ENCODE results near the gene RNF224. TPM values are rescaled to one million over a fixed set of nuclear protein-coding genes. Genes with fewer than 3 reads are reported as not detected.

Gene RNF224
- polyA plus RNA-seq, 1 of the 3 experiments (the other 2 are of a cell fraction), result 0.03 TPM

GRCh38 chr9:137226338-137227053 lies 806 bp upstream of the RNF224 start:
- H3K9ac ChIP-seq, result no peak overlapping the region
- no peak for DNase-seq
- H3F3A ChIP-seq (replicated peaks; ENCODE audit: insufficient read depth), result peaks cover 16% of the 10 kb centered on the region
- H3K27me3 ChIP-seq (ENCODE audit: insufficient read depth), result no peaks in the 10 kb centered on the region
- H3K36me3 ChIP-seq (replicated peaks in 1 of 2; ENCODE audit: control insufficient read depth in 1 of 2, insufficient read depth in 2 of 2, low read length in 1 of 2), result no peaks in the 10 kb centered on the region
- H3K4me3 ChIP-seq (ENCODE audit: low read depth in 2 of 2, low read length in 1 of 2), result no peak overlapping the region
- no peaks in the 10 kb centered on the region for H3K79me2 ChIP-seq (ENCODE audit: insufficient read depth)
- no peaks in the 10 kb centered on the region for H4K20me1 ChIP-seq (ENCODE audit: insufficient read depth)
- TF ChIP-seq SMC3 (IDR thresholded peaks at IDR 0.05; ENCODE audit: low read depth, low read length) (no peak), CTCF (IDR thresholded peaks at IDR 0.05) (no peak), MEF2A (IDR thresholded peaks at IDR 0.05; ENCODE audit: borderline replicate concordance, low read depth) (no peak), REST (IDR thresholded peaks at IDR 0.05; ENCODE audit: low read depth, low read length) (no peak), USF2 (IDR thresholded peaks at IDR 0.05; ENCODE audit: borderline replicate concordance, low read depth, low read length) (no peak), POLR2AphosphoS5 (IDR thresholded peaks at IDR 0.05; ENCODE audit: low read depth, low read length) (no peak), EZH2phosphoT487 (IDR thresholded peaks at IDR 0.05; ENCODE audit: borderline replicate concordance, low read depth) (no peak), RAD21 (IDR thresholded peaks at IDR 0.05; ENCODE audit: low read length) (no peak)
- H3K27ac ChIP-seq (ENCODE audit: low read depth in 2 of 2, low read length in 1 of 2), result no peak overlapping the region; a peak in 1 of 4 replicates
- H2AFZ ChIP-seq (ENCODE audit: low read depth), result no peak overlapping the region
- CTCF ChIA-PET, result interaction anchor here (0.5 to 7.7 kb wide), 31 partner anchors 10 to 1135 kb away, joined by 3 to 95 read pairs (median 6); partner anchors contain the start of genes ANAPC2, DPP7, LRRC26 and MAN1B1
- WGBS (ENCODE audit: low lambda C conversion rate), result 65% methylated on average over 11 of the region's 18 CpGs
- POLR2A ChIA-PET, result interaction anchor here (1.1 to 1.5 kb wide), 5 partner anchors 14 to 119 kb away, joined by 3 to 8 read pairs (median 5); no protein-coding TSS in a partner anchor
- H3K4me2 ChIP-seq, result peak overlapping the region; percentile 1; the same call in 1 of the 2 replicates
- H3K9me3 ChIP-seq, result no peaks in the 10 kb centered on the region
- H3K4me1 ChIP-seq (ENCODE audit: control insufficient read depth in 1 of 2, insufficient read depth in 2 of 2, low read depth in 1 of 2, low read length in 1 of 2), result peaks cover 0 to 54% of the 10 kb centered on the region in 2 experiments; a peak in 1 of 4 replicates
- H3K9me2 ChIP-seq, result no peaks in the 10 kb centered on the region

Data from SK-N-SH (cell line).